Activated CD8-positive, alpha-beta T cell treated with anti-CD3 and anti-CD28 coated beads for 36 hours (primary cell): ENCODE data around the gene ACVR1C. TPM values are rescaled to one million over a fixed set of nuclear protein-coding genes. Genes with fewer than 3 reads are reported as not detected.
"Not testable (repeated sequence)": the region's sequence is repeated elsewhere in the genome, so short reads cannot be mapped to it uniquely, and the experiment has no call there.

Experiments
- ATAC-seq: fragments of 200-7000 bp; cut with Tn5 transposase; one replicate; pipeline ENCODE4 v1.10.0; 2021; ENCODE audit warnings: mild to moderate bottlenecking, moderate library complexity
- CTCF ChIA-PET: fragments of 350-600 bp; sonication (Branson Sonifier 250); formaldehyde crosslinking; loops from one replicate; lab custom pipeline; 2021; ENCODE audit warnings: antibody characterized with exemption; lab: Charles Lee
- POLR2A ChIA-PET: fragments of 350-600 bp; sonication (Branson Sonifier 250); formaldehyde crosslinking; loops from one replicate; lab custom pipeline; 2021; ENCODE audit warnings: antibody characterized with exemption; lab: Charles Lee
- DNase-seq: peaks from one replicate; pipeline ENCODE4 v3.0.0-alpha.2; 2020
- H3K27ac Mint-ChIP-seq: one replicate; pipeline ENCODE4 v1.8.0; 2021; ENCODE audit warnings: mild to moderate bottlenecking, mixed read lengths
- H3K27me3 Mint-ChIP-seq: one replicate; pipeline ENCODE4 v1.8.0; 2021; ENCODE audit warnings: mixed read lengths
- H3K36me3 Mint-ChIP-seq: one replicate; pipeline ENCODE4 v1.8.0; 2021; ENCODE audit warnings: low read depth, mixed read lengths
- H3K4me1 Mint-ChIP-seq: one replicate; pipeline ENCODE4 v1.8.0; 2021; ENCODE audit warnings: low read depth, mixed read lengths
- H3K4me3 Mint-ChIP-seq: one replicate; pipeline ENCODE4 v1.8.0; 2021; ENCODE audit warnings: mild to moderate bottlenecking, moderate library complexity, mixed read lengths
- H3K9me3 Mint-ChIP-seq: one replicate; pipeline ENCODE4 v1.8.0; 2021; ENCODE audit warnings: mixed read lengths
- CTCF ChIP-seq: fragments of 200-600 bp; IDR thresholded peaks from one replicate; pipeline ENCODE4 v1.8.0; 2022; ENCODE audit warnings: antibody characterized with exemption, mild to moderate bottlenecking
- intact Hi-C: fragments of 100-400 bp; cut with micrococcal nuclease; formaldehyde crosslinking; loops from one replicate; pipeline ENCODE4 v1.10.0; 2022
- total RNA-seq, 2 experiments: library from RNA; stranded (reverse); gene quantifications; one replicate each; pipeline ENCODE4 v1.2.3, GENCODE V29; 2021

The ACVR1C gene
- total RNA-seq, 2 experiments from 2014 or later, result 1.7 to 2.2 TPM

DNA sequence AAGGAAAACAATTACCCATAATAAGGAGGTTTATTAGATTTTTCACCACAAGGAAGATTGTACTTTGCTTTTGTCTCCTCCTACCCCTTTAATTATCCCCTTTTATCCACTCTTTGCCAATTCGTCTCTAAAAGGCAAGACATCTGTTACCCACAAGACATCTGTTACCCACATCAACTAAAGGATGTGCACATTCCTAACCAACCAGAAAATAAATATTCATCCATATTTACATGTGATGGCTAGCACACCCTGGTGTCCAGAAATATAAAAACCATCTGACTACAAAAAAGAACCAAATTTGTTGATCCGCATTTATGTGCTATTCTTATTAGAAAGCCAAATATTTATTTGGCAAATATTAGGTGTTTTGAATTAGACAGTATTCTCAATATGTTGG, 35.7 kb downstream of the ACVR1C start:
- ATAC-seq, result peak; percentile 30
- H3K4me1 Mint-ChIP-seq, result peaks cover 10% of the 10 kb centered on the region
- peaks cover 10% of the 10 kb centered on the region for H3K27me3 Mint-ChIP-seq
- intact Hi-C loops, result loop anchor here (5.0 kb wide), 1 partner anchor 96 kb away; no protein-coding TSS in a partner anchor
- ChIA-PET POLR2A (no interaction called here), CTCF (interaction anchor here (1.0 to 6.4 kb wide), 5 partner anchors 21 to 291 kb away, joined by 3 to 72 read pairs (median 5); no protein-coding TSS in a partner anchor)
- H3K4me3 Mint-ChIP-seq, result no peak overlapping the region
- H3K9me3 Mint-ChIP-seq, result no peaks in the 10 kb centered on the region
- peak; percentile 36 for TF ChIP-seq CTCF
- no peak overlapping the region for H3K27ac Mint-ChIP-seq
- no peaks in the 10 kb centered on the region for H3K36me3 Mint-ChIP-seq
- no peak for DNase-seq

GRCh38 chr2:157592374-157592773, 36.3 kb downstream of the ACVR1C start:
- CTCF ChIA-PET, result interaction anchor here (1.2 kb wide), 1 partner anchor 82 kb away, joined by 5 read pairs; no protein-coding TSS in a partner anchor
- Mint-ChIP-seq H3K4me3 (no peak overlapping the region), H3K4me1 (peaks cover 7% of the 10 kb centered on the region), H3K27me3 (peaks cover 10% of the 10 kb centered on the region), H3K27ac (no peak overlapping the region), H3K36me3 (no peaks in the 10 kb centered on the region), H3K9me3 (no peaks in the 10 kb centered on the region)
- DNase-seq (no peak), ATAC-seq (no peak)
- POLR2A ChIA-PET, result no interaction called here
- TF ChIP-seq CTCF, result no peak
- intact Hi-C loops, result loop anchor here (5.0 kb wide), 1 partner anchor 95 kb away; no protein-coding TSS in a partner anchor

DNA sequence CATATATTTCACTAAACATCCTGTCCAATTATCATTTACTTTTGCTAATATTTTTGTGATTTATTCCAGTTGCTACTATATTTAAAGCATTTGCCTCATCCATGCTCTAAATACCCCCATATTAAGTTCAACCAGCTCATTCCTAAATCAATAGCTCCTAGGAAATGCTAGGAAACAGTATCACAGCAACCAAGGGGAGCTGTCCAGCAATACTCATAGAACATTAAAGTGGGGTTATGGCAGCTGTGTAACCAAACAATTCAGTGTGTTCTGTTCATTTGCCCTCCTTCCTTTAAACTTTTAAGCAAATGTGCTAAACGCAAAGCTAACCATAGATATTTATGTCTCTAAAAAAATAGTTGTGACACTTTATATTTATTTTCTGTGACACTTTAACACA, 41.1 kb downstream of the ACVR1C start:
- no peak for DNase-seq
- Mint-ChIP-seq H3K27ac (no peak overlapping the region), H3K36me3 (peaks cover 2% of the 10 kb centered on the region), H3K27me3 (peaks cover 2% of the 10 kb centered on the region), H3K9me3 (peaks cover 1% of the 10 kb centered on the region), H3K4me3 (no peak overlapping the region), H3K4me1 (no peaks in the 10 kb centered on the region)
- intact Hi-C loops, result no loop called here
- ChIA-PET POLR2A (no interaction called here), CTCF (interaction anchor here (1.5 to 1.6 kb wide), 2 partner anchors 95 to 284 kb away, joined by 4 to 6 read pairs; no protein-coding TSS in a partner anchor)
- ATAC-seq, result no peak
- TF ChIP-seq CTCF, result no peak

- CTCF ChIA-PET, result interaction anchor here (0.8 to 0.9 kb wide), 2 partner anchors 76 to 82 kb away, joined by 3 read pairs; no protein-coding TSS in a partner anchor
- intact Hi-C loops, result no loop called here
- Mint-ChIP-seq H3K9me3 (no peaks in the 10 kb centered on the region), H3K4me1 (no peaks in the 10 kb centered on the region), H3K27me3 (peaks cover 1% of the 10 kb centered on the region), H3K4me3 (no peak overlapping the region), H3K36me3 (no peaks in the 10 kb centered on the region), H3K27ac (no peak overlapping the region)
- ATAC-seq (no peak), DNase-seq (no peak)
- no peak for TF ChIP-seq CTCF
- POLR2A ChIA-PET, result no interaction called here
These were observed 54.5 kb downstream of the ACVR1C start for GRCh38 chr2:157574165-157574564.

- ChIA-PET POLR2A (no interaction called here), CTCF (interaction anchor here (0.7 to 1.4 kb wide), 11 partner anchors 9 to 311 kb away, joined by 3 to 7 read pairs (median 3); partner anchors contain the start of gene ACVR1C)
- Mint-ChIP-seq H3K9me3 (no peaks in the 10 kb centered on the region), H3K4me3 (no peak overlapping the region), H3K36me3 (no peaks in the 10 kb centered on the region), H3K27me3 (no peaks in the 10 kb centered on the region), H3K4me1 (no peaks in the 10 kb centered on the region), H3K27ac (no peak overlapping the region)
- DNase-seq, result peak; percentile 13
- peak; percentile 69 for ATAC-seq
- intact Hi-C loops, result no loop called here
- peak; percentile 62 for TF ChIP-seq CTCF
These were observed 55.9 kb downstream of the ACVR1C start for GRCh38 chr2:157572725-157573124.

DNA sequence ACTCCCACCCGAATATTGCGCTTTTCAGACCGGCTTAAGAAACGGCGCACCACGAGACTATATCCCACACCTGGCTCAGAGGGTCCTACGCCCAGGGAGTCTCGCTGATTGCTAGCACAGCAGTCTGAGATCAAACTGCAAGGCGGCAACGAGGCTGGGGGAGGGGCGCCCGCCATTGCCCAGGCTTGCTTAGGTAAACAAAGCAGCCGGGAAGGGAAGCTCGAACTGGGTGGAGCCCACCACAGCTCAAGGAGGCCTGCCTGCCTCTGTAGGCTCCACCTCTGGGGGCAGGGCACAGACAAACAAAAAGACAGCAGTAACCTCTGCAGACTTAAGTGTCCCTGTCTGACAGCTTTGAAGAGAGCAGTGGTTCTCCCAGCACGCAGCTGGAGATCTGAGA, 62.0 kb downstream of the ACVR1C start:
- H3K4me1 Mint-ChIP-seq, intact Hi-C loops, POLR2A ChIA-PET, DNase-seq, H3K9me3 Mint-ChIP-seq, CTCF ChIA-PET, H3K4me3 Mint-ChIP-seq, H3K27me3 Mint-ChIP-seq, H3K36me3 Mint-ChIP-seq, H3K27ac Mint-ChIP-seq, ATAC-seq: not testable (repeated sequence)

- H3K4me1 Mint-ChIP-seq, POLR2A ChIA-PET, H3K36me3 Mint-ChIP-seq, H3K9me3 Mint-ChIP-seq, H3K27me3 Mint-ChIP-seq, H3K27ac Mint-ChIP-seq, ATAC-seq, intact Hi-C loops, CTCF ChIA-PET, DNase-seq, H3K4me3 Mint-ChIP-seq: not testable (repeated sequence)
These were observed 62.6 kb downstream of the ACVR1C start for GRCh38 chr2:157566113-157566512.
